Naive thymus-derived CD8-positive, alpha-beta T cell (primary cell): ENCODE measurements around the gene TCTN3. TPM values are rescaled to one million over a fixed set of nuclear protein-coding genes. Genes with fewer than 3 reads are reported as not detected.

ENCODE experiments used
- polyA plus RNA-seq, 3 donors: library from polyadenylated mRNA; unstranded; fragments of 300-500 nt; fragmentation: Illumina TruSeq; gene quantifications; one replicate each; pipeline ENCODE4 v1.2.3, GENCODE V29; 2021
- total RNA-seq, 8 experiments: library from RNA in 2 of 8; stranded (reverse) in 2 of 8; gene quantifications; one replicate each; pipeline ENCODE4 v1.2.3 and lab custom pipeline; 2021 to 2026

TCTN3 gene
- total and polyA plus RNA-seq, 5 experiments from 2014 or later = 23.7 to 65.7 (median 48.8) TPM

Other genes starting within 250 kb of the TCTN3 start
- 1 to 10 TPM in 1 of 2 experiments, under 1 TPM in 1; 0.94 to 1.7 TPM for gene SORBS1, start 132.6 kb downstream of the TCTN3 start, total RNA-seq
- gene SORBS1, start 132.6 kb downstream of the TCTN3 start, polyA plus RNA-seq = under 1 TPM; 0.25 to 0.49 (median 0.29) TPM
- gene ALDH18A1, start 37.2 kb downstream of the TCTN3 start, total RNA-seq = 10 to 100 TPM; 24.3 to 30.8 TPM
- 10 to 100 TPM; 48.5 to 61.4 (median 53.1) TPM for gene ALDH18A1, start 37.2 kb downstream of the TCTN3 start, polyA plus RNA-seq
- 1 to 10 TPM; 1.4 to 1.6 TPM for gene ENTPD1, start 62.2 kb upstream of the TCTN3 start, total RNA-seq
- gene ENTPD1, start 62.2 kb upstream of the TCTN3 start, polyA plus RNA-seq = under 1 TPM; 0.16 to 0.25 (median 0.17) TPM
- not detected for gene CC2D2B, start 214.0 kb upstream of the TCTN3 start, total RNA-seq
- under 1 TPM in 1 of 3 donors, not detected in 2; 0.36 TPM for gene CC2D2B, start 214.0 kb upstream of the TCTN3 start, polyA plus RNA-seq